ENCODE data around the gene NDUFA12. TPM values are rescaled to one million over a fixed set of nuclear protein-coding genes. Genes with fewer than 3 reads are reported as not detected.

The NDUFA12 gene
- total and polyA plus RNA-seq, 9 of the 15 experiments (the other 6 are each of a cell fraction or from before 2014, with no cell fraction given), result 115 to 986 (median 283) TPM

DNA sequence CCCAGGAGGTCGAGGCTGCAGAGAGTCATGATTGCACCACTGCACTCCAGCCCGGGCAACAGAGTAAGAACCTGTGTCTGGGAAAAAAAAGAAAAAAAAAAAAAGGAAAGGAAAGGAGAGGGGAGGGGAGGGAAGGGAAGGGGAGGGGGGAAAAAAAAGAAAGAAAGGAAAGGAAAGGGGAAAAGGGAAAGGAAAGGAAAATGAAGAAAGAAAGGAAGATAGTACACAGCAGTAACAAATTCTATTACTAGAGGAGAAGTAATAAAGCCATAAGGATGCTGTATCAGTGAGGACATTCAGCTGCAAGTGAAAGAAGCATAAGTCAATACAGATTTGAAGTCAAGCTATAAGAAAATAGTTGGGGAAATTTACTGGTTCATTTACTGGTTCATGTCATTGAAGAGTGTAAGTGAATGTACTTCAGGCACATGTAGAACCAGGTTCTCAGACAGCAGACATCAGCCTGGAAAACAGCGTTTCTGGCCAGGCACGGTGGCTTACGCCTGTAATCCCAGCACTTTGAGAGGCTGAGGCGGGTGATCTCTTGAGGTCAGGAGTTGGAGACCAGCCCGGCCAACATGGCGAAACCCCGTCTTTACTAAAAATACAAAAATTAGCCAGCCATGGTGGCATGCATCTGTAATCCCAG lies 37.4 kb downstream of the NDUFA12 start:
- BruUV-seq (replicated peaks), result no TSS peak
- H3K27ac ChIP-seq (ENCODE audit: extremely low read depth, low read depth, low read length), result no peak overlapping the region
- no peak overlapping the region for H3K9ac ChIP-seq (ENCODE audit: insufficient read depth in 1 of 2, low read depth in 2 of 2, low read length in 2 of 2)
- 35% methylated on average over 9 of the region's 9 CpGs for WGBS (ENCODE audit: insufficient coverage, low coverage, missing lambda C conversion rate)
- no peak for FAIRE-seq
- peaks cover 6% of the 10 kb centered on the region; the same call in 1 of the 3 replicates for H3K36me3 ChIP-seq (ENCODE audit: control insufficient read depth, insufficient read depth, low read length)
- H3K9me3 ChIP-seq (replicated peaks; ENCODE audit: control insufficient read depth, insufficient read depth, low read depth, low read length), result no peaks in the 10 kb centered on the region
- H2AFZ ChIP-seq (ENCODE audit: low read depth, low read length), result no peak overlapping the region
- CTCF ChIA-PET (ENCODE audit: low intra/inter-chr PET ratio), result no interaction called here
- no peak overlapping the region for H3K4me3 ChIP-seq
- H3K79me2 ChIP-seq (ENCODE audit: control insufficient read depth, insufficient read depth, low read length), result no peaks in the 10 kb centered on the region
- H3K9me1 ChIP-seq (ENCODE audit: control insufficient read depth, insufficient read depth, low read length), result no peaks in the 10 kb centered on the region
- H3K4me2 ChIP-seq (ENCODE audit: insufficient read depth, low read length), result no peak overlapping the region
- DNase-seq (ENCODE audit: extremely low read depth in 1 of 4, low spot score in 3 of 4), result no peak
- no peaks in the 10 kb centered on the region for H3K4me1 ChIP-seq (replicated peaks in 1 of 2; ENCODE audit: control insufficient read depth in 2 of 2, insufficient read depth in 2 of 2, low read length in 2 of 2)
- no peak for TF ChIP-seq NBN (IDR thresholded peaks at IDR 0.05; ENCODE audit: low read depth)
- TF ChIP-seq, protein P1, sequence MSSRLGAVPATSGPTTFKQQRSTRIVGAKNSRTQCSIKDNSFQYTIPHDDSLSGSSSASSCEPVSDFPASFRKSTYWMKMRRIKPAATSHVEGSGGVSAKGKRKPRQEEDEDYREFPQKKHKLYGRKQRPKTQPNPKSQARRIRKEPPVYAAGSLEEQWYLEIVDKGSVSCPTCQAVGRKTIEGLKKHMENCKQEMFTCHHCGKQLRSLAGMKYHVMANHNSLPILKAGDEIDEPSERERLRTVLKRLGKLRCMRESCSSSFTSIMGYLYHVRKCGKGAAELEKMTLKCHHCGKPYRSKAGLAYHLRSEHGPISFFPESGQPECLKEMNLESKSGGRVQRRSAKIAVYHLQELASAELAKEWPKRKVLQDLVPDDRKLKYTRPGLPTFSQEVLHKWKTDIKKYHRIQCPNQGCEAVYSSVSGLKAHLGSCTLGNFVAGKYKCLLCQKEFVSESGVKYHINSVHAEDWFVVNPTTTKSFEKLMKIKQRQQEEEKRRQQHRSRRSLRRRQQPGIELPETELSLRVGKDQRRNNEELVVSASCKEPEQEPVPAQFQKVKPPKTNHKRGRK (tag; IDR thresholded peaks at IDR 0.05), result peak; percentile 61; the same call in 1 of the 2 replicates
- TF ChIP-seq, protein P2, sequence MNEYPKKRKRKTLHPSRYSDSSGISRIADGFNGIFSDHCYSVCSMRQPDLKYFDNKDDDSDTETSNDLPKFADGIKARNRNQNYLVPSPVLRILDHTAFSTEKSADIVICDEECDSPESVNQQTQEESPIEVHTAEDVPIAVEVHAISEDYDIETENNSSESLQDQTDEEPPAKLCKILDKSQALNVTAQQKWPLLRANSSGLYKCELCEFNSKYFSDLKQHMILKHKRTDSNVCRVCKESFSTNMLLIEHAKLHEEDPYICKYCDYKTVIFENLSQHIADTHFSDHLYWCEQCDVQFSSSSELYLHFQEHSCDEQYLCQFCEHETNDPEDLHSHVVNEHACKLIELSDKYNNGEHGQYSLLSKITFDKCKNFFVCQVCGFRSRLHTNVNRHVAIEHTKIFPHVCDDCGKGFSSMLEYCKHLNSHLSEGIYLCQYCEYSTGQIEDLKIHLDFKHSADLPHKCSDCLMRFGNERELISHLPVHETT (CRISPR knock-in tag; conservative IDR thresholded peaks at IDR 0.05 in 1 of 2, IDR thresholded peaks at IDR 0.05 in 1 of 2), result no peak
- no peaks in the 10 kb centered on the region for H4K20me1 ChIP-seq (replicated peaks; ENCODE audit: control insufficient read depth, insufficient read depth, low read length)
- in situ Hi-C loops (cut with MboI) (no loop called here), intact Hi-C loops (cut with micrococcal nuclease) (no loop called here)
- H3K27me3 ChIP-seq (ENCODE audit: control insufficient read depth in 2 of 2, insufficient read depth in 2 of 2, low read length in 2 of 2), result peaks cover 0 to 2% of the 10 kb centered on the region in 2 experiments; a peak in 2 of 5 replicates
- POLR2A ChIA-PET, result interaction anchor here (0.5 kb wide), 1 partner anchor 601 kb away, joined by 3 read pairs; no protein-coding TSS in a partner anchor
- no peak for ATAC-seq
